OCI-LY7 (cell line): Measurements from ENCODE around the gene ISG15. TPM values are rescaled to one million over a fixed set of nuclear protein-coding genes. Genes with fewer than 3 reads are reported as not detected.
"Not testable (repeated sequence)": the region's sequence is repeated elsewhere in the genome, so short reads cannot be mapped to it uniquely, and the experiment has no call there.

Experiments used
- BruUV-seq: library from RNA; stranded (reverse); fragments of 400-500 nt; replicated peaks from 2 replicates; lab custom pipeline; 2021; lab: Mats Ljungman, UMichigan
- CTCF ChIA-PET: fragments of 300-600 bp; sonication (Branson Sonifier 250); formaldehyde crosslinking; loops from one replicate; lab custom pipeline; 2022; ENCODE audit warnings: antibody characterized with exemption; ENCODE audit not compliant: unreplicated experiment; lab: Charles Lee
- POLR2A ChIA-PET: fragments of 300-600 bp; sonication (Branson Sonifier 250); formaldehyde crosslinking; loops from one replicate; lab custom pipeline; 2022; ENCODE audit warnings: antibody characterized with exemption; lab: Charles Lee
- DNase-seq: peaks from one replicate; pipeline ENCODE4 v3.0.0-alpha.2; 2015; ENCODE audit warnings: low spot score
- H2AFZ ChIP-seq: fragments of 200-600 bp; sonication (generic), shearing (Covaris generic); 2 replicates; pipeline ENCODE4 v1.6.1; 2014; ENCODE audit warnings: mild to moderate bottlenecking, antibody characterized with exemption, low read length, moderate library complexity
- H3K27ac ChIP-seq: fragments of 200-600 bp; sonication (generic); 2 replicates; pipeline ENCODE4 v1.5.1; 2014; ENCODE audit warnings: mixed run types, low read depth, mild to moderate bottlenecking, moderate library complexity, low read length, inconsistent platforms; ENCODE audit not compliant: poor library complexity, severe bottlenecking
- H3K36me3 ChIP-seq: fragments of 200-600 bp; sonication (generic); 2 replicates; pipeline ENCODE4 v1.6.1; 2014; ENCODE audit warnings: mild to moderate bottlenecking, antibody characterized with exemption, low read length, moderate library complexity, mixed read lengths; ENCODE audit not compliant: insufficient read depth
- H3K4me1 ChIP-seq: fragments of 200-600 bp; sonication (generic); 2 replicates; pipeline ENCODE4 v1.5.1; 2014; ENCODE audit warnings: mild to moderate bottlenecking, low read length; ENCODE audit not compliant: insufficient read depth, poor library complexity, severe bottlenecking
- H3K4me2 ChIP-seq: fragments of 200-600 bp; sonication (generic); 2 replicates; pipeline ENCODE4 v1.6.1; 2014; ENCODE audit warnings: mild to moderate bottlenecking, low read length
- H3K4me3 ChIP-seq: fragments of 200-600 bp; sonication (generic); 2 replicates; pipeline ENCODE4 v1.5.1; 2014; ENCODE audit warnings: mild to moderate bottlenecking, low read depth, low read length; ENCODE audit not compliant: poor library complexity, severe bottlenecking
- H3K79me2 ChIP-seq: fragments of 200-600 bp; sonication (generic); 2 replicates; pipeline ENCODE4 v1.6.1; 2016; ENCODE audit warnings: low read depth, mild to moderate bottlenecking, low read length, moderate library complexity, mixed read lengths; ENCODE audit not compliant: insufficient read depth
- H3K9me2 ChIP-seq: fragments of 200-600 bp; sonication (generic); 2 replicates; pipeline ENCODE4 v1.6.1; 2016; ENCODE audit warnings: mild to moderate bottlenecking, low read length, mixed read lengths; ENCODE audit not compliant: insufficient read depth
- H3K9me3 ChIP-seq: fragments of 200-600 bp; sonication (generic); 2 replicates; pipeline ENCODE4 v1.6.1; 2014; ENCODE audit warnings: mild to moderate bottlenecking, mixed run types, low read length, mixed read lengths
- H4K20me1 ChIP-seq: fragments of 200-600 bp; sonication (generic); 2 replicates; pipeline ENCODE4 v1.6.1; 2014; ENCODE audit warnings: mild to moderate bottlenecking, antibody characterized with exemption, low read length, moderate library complexity, mixed read lengths; ENCODE audit not compliant: insufficient read depth
- EZH2phosphoT487 ChIP-seq: fragments of 200-600 bp; sonication (generic); IDR thresholded peaks from 2 replicates; pipeline ENCODE4 v1.6.1; 2018; ENCODE audit warnings: low read depth, borderline replicate concordance, mild to moderate bottlenecking, mixed run types, antibody characterized with exemption, low read length, moderate library complexity, mixed read lengths
- intact Hi-C: fragments of 100-400 bp; cut with micrococcal nuclease; formaldehyde crosslinking; loops from one replicate; pipeline ENCODE4 v1.10.0; 2022; ENCODE audit not compliant: unreplicated experiment
- total RNA-seq, 2 experiments: library from RNA; depleted of rRNA in 1 of 2; stranded (reverse); fragments of >200 nt in 1 of 2; shearing (Covaris generic) in 1 of 2; gene quantifications; 2 replicates each; pipeline ENCODE4 v1.2.3, GENCODE V29; 2014 to 2022
- TF ChIP-seq, protein P1 (sequence below): fragments of 200-600 bp; sonication (generic); conservative IDR thresholded peaks from 2 replicates; pipeline ENCODE4 v1.5.1; 2014; ENCODE audit warnings: mild to moderate bottlenecking, antibody characterized with exemption, low read length, moderate library complexity, mixed read lengths

Gene ISG15
- total RNA-seq, 2 experiments from 2014 or later: 65.4 to 110 TPM

DNA sequence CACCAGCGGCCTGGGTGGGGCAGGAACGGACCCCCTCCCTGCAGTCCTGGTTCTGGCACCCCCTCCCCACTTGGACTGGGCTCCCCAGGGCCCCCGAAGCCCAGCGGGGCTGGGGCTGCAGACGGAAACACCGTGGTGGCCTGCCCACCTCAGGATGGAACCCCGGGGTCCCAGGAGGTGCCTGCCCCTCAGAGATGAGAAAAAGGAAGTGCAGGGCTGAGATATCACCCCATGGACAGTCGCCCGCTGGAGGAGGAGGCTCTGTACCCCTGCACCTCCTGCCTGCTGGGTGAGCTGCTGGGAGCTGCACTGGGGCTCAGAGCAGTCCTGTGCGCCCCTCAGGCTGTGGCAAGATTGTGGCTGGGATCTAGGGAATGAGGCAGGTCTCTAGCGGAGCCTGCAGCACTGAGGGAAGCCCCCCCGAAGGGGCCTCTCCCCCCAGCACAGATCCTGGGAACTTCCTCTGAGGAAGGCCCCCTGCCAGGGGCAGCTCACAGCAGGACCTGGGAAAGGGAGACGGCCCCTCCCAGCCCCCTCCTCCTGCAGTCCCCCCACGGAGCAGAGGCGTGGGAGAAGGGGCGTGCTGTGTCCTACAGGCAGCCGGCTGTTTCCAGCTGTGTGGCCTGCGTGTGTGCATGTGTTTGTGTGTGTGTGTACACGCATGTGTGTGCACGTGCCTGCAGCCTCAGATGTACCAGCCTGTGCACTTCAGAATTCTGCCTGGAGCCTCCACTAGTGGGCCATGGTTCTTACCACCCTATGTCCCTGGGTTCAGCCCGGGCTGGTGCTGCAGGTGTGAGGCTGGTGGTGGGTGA lies 13.5 kb downstream of the ISG15 start:
- ChIA-PET CTCF (no interaction called here), POLR2A (no interaction called here)
- Histone ChIP-seq H3K4me3 (no peak overlapping the region), H3K9me2 (no peaks in the 10 kb centered on the region), H3K36me3 (no peaks in the 10 kb centered on the region), H3K27ac (no peak overlapping the region), H2AFZ (no peak overlapping the region), H3K4me2 (no peak overlapping the region), H3K79me2 (no peaks in the 10 kb centered on the region), H3K4me1 (peaks cover 10% of the 10 kb centered on the region), H3K9me3 (no peaks in the 10 kb centered on the region), H4K20me1 (no peaks in the 10 kb centered on the region)
- intact Hi-C loops: no loop called here
- BruUV-seq: no TSS peak
- TF ChIP-seq EZH2phosphoT487: no peak
- TF ChIP-seq, protein P1, sequence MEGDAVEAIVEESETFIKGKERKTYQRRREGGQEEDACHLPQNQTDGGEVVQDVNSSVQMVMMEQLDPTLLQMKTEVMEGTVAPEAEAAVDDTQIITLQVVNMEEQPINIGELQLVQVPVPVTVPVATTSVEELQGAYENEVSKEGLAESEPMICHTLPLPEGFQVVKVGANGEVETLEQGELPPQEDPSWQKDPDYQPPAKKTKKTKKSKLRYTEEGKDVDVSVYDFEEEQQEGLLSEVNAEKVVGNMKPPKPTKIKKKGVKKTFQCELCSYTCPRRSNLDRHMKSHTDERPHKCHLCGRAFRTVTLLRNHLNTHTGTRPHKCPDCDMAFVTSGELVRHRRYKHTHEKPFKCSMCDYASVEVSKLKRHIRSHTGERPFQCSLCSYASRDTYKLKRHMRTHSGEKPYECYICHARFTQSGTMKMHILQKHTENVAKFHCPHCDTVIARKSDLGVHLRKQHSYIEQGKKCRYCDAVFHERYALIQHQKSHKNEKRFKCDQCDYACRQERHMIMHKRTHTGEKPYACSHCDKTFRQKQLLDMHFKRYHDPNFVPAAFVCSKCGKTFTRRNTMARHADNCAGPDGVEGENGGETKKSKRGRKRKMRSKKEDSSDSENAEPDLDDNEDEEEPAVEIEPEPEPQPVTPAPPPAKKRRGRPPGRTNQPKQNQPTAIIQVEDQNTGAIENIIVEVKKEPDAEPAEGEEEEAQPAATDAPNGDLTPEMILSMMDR: no peak
- DNase-seq: no peak

DNA sequence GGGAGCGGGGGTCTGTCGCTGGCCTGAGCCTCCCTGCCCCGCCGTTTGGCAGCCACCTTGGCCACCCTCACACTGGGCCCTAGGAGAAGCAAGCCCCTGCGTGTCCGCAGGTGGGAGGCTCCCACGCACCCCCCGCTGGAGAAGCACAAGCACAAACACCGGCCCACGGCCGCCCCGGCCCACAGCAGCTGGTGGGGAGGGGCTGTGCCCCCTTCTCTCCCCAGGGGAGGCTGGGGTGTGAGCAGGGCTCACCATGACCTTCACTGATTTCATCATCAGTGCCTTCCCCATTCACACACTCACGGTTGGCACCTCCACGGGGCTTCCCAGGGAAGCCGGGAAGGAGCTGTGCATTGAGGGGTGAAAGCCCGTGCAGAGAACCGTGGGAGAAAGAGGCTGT lies 14.5 kb downstream of the ISG15 start:
- ChIA-PET CTCF (no interaction called here), POLR2A (no interaction called here)
- Histone ChIP-seq H3K9me3 (no peaks in the 10 kb centered on the region), H3K36me3 (no peaks in the 10 kb centered on the region), H3K27ac (no peak overlapping the region), H4K20me1 (no peaks in the 10 kb centered on the region), H3K4me2 (no peak overlapping the region), H3K9me2 (no peaks in the 10 kb centered on the region), H3K4me3 (no peak overlapping the region), H3K4me1 (peaks cover 20% of the 10 kb centered on the region), H2AFZ (no peak overlapping the region), H3K79me2 (no peaks in the 10 kb centered on the region)
- intact Hi-C loops: no loop called here
- no peak for DNase-seq
- TF ChIP-seq, protein P1: no peak
- TF ChIP-seq EZH2phosphoT487: no peak
- no TSS peak for BruUV-seq

DNA sequence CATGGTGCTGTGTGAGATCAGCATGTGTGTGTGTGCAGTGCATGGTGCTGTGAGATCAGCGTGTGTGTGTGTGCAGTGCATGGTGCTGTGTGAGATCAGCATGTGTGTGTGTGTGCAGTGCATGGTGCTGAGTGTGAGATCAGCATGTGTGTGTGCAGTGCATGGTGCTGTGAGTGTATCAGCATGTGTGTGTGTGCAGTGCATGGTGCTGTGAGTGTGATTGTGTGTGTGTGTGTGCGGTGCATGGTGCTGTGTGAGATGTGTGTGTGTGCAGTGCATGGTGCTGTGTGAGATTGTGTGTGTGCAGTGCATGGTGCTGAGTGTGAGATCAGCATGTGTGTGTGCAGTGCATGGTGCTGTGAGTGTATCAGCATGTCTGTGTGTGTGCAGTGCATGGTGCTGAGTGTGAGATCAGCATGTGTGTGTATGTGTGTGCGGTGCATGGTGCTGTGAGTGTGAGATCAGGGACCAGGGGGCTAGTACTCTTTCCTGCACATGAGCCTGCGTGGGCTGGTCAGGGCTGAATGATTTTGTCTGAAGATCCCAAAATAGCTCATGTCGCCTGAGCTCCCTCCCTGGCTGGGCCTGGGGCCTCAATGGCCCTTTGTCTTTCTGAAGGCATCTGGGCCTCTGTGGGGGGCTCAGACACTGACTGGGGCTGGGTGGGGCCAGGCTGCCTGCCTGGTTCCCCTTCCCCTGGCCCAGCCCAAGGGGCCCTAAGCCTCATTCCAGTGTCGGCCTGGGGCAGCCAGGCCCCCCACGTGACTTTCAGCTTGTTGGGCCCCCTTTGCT lies 17.8 kb downstream of the ISG15 start:
- intact Hi-C loops: loop anchor here (5.0 to 10.0 kb wide), 3 partner anchors 46 to 276 kb away; partner anchors contain the start of genes ACAP3, B3GALT6, PERM1 and PUSL1
- H3K4me3 ChIP-seq, H3K79me2 ChIP-seq, H3K36me3 ChIP-seq, DNase-seq, BruUV-seq, H2AFZ ChIP-seq, H4K20me1 ChIP-seq, CTCF ChIA-PET, H3K9me2 ChIP-seq, H3K9me3 ChIP-seq, H3K27ac ChIP-seq, POLR2A ChIA-PET: not testable (repeated sequence)
- Histone ChIP-seq H3K4me1 (peaks cover 20% of the 10 kb centered on the region), H3K4me2 (peak overlapping the region; percentile 35)
